ENCODE results near the gene DHDH. TPM values are rescaled to one million over a fixed set of nuclear protein-coding genes. Genes with fewer than 3 reads are reported as not detected.
A peak's percentile ranks its signal among the peaks of the same experiment; 100 is the strongest.

Gene DHDH
- total RNA-seq, 1 donor from 2014 or later: not detected

GRCh38 chr19:48969276-48970138, 36.0 kb downstream of the DHDH start:
- intact Hi-C loops (cut with DNase I): loop anchor here (2.0 kb wide), 2 partner anchors 15 to 175 kb away; partner anchors contain the start of gene BAX

GRCh38 chr19:48970139-48970766, 36.8 kb downstream of the DHDH start:
- DNase-seq (ENCODE audit: low spot score in 2 of 2): no peak
- TF ChIP-seq, protein P1, sequence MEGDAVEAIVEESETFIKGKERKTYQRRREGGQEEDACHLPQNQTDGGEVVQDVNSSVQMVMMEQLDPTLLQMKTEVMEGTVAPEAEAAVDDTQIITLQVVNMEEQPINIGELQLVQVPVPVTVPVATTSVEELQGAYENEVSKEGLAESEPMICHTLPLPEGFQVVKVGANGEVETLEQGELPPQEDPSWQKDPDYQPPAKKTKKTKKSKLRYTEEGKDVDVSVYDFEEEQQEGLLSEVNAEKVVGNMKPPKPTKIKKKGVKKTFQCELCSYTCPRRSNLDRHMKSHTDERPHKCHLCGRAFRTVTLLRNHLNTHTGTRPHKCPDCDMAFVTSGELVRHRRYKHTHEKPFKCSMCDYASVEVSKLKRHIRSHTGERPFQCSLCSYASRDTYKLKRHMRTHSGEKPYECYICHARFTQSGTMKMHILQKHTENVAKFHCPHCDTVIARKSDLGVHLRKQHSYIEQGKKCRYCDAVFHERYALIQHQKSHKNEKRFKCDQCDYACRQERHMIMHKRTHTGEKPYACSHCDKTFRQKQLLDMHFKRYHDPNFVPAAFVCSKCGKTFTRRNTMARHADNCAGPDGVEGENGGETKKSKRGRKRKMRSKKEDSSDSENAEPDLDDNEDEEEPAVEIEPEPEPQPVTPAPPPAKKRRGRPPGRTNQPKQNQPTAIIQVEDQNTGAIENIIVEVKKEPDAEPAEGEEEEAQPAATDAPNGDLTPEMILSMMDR (IDR thresholded peaks at IDR 0.05): no peak
- no peaks in the 10 kb centered on the region for H3K9me3 ChIP-seq
- peak overlapping the region in 1 of 2 donors; percentile 96 for H3K27ac ChIP-seq
- no peak overlapping the region for H3K4me3 ChIP-seq
- H3K27me3 ChIP-seq: no peaks in the 10 kb centered on the region
- intact Hi-C loops (cut with DNase I): no loop called here
- peaks cover 53 to 70% of the 10 kb centered on the region in 2 donors for H3K36me3 ChIP-seq
- H3K4me1 ChIP-seq: peaks cover 9 to 18% of the 10 kb centered on the region in 2 donors

More at GRCh38 chr19:48969276-48970138, 36.0 kb downstream of the DHDH start:
- no peak for DNase-seq (ENCODE audit: low spot score in 2 of 2)
- no peaks in the 10 kb centered on the region for H3K27me3 ChIP-seq
- H3K4me3 ChIP-seq: no peak overlapping the region
- H3K9me3 ChIP-seq: no peaks in the 10 kb centered on the region
- TF ChIP-seq, protein P1 (IDR thresholded peaks at IDR 0.05): no peak
- H3K4me1 ChIP-seq: peaks cover 9 to 21% of the 10 kb centered on the region in 2 donors
- H3K36me3 ChIP-seq: peaks cover 52 to 65% of the 10 kb centered on the region in 2 donors
- H3K27ac ChIP-seq: peak overlapping the region; percentile 45 to 96

DNA sequence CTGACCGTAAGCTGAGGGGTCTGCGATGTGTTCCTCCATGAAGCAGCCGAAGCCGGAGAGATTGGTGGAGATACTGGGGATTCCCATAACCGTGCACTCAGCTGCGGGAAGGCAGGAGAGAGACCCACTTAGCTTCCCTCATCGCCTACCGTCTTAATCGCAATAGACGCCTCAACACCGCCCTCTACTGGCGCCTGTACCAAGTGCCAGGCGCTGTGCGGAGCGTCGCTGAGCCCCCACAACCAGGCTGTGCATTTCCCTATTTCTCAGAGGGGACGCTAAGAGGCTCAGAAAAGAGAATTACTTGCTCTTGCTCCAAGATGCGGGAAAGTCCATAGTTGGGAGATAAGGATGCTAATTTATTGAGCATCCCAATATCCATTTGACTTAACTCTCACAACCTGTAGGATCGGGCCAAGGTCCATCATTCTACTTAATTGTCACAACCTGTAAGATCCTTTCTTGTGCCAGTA, 37.5 kb downstream of the DHDH start:
- H3K4me3 ChIP-seq: no peak overlapping the region
- no peaks in the 10 kb centered on the region for H3K27me3 ChIP-seq
- peak in 1 of 2 donors; percentile 86 for DNase-seq (ENCODE audit: low spot score in 2 of 2)
- H3K4me1 ChIP-seq: peaks cover 9 to 18% of the 10 kb centered on the region in 2 donors
- peaks cover 52 to 73% of the 10 kb centered on the region in 2 donors for H3K36me3 ChIP-seq
- TF ChIP-seq, protein P1 (IDR thresholded peaks at IDR 0.05): peak; percentile 91 to 93 (median 91)
- intact Hi-C loops (cut with DNase I): no loop called here
- H3K9me3 ChIP-seq: no peaks in the 10 kb centered on the region
- H3K27ac ChIP-seq: peak overlapping the region in 1 of 2 donors; percentile 53

DNA sequence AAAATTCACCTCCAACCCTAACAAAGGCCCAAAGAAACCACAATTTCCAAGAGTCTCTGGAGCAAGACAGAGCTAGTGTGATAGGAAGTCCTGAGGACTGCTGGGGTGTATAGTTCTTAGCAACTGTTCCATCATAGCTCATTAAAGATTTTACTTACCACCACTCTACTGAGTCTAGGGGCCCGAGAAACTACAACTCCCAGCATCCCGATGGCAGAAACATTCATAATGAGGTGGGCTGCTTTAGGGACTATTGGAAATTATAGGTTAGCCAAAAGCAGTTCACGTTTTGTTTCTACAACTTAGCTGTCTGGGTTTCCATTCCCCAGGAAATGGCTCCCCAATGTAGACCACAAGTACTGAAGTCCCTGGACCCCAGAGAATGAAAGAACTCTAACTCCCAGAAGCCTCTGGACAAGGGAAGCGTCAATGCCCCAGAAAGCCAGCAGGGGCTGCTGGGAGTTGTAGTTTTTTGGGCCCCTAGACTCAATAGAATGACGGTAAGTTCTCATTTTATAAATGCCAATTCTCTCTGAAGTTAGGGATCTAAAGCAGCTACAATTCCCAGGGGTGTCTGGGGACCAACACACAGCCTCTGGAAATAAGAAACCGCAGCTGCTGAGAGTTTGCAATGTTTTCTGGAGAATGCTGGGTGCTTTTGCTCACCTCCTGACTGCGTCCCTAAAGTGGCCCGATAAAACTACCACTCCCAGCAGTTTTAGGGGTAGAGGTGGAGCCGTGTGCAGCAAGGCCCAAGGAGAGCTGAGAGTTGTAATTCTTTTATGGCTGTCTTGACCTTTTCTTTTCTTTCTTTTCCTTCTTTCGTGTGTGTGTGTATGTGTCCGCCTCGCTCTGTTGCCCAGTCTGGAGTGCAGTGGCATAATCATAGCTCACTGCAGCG, 42.7 kb downstream of the DHDH start:
- TF ChIP-seq, protein P1 (IDR thresholded peaks at IDR 0.05): no peak
- Histone ChIP-seq H3K9me3 (no peaks in the 10 kb centered on the region), H3K4me1 (peaks cover 0 to 15% of the 10 kb centered on the region in 2 donors), H3K27ac (peak overlapping the region; percentile 14 to 93), H3K4me3 (no peak overlapping the region), H3K27me3 (no peaks in the 10 kb centered on the region), H3K36me3 (peaks cover 31 to 53% of the 10 kb centered on the region in 2 donors)
- intact Hi-C loops (cut with DNase I): loop anchor here (5.0 kb wide), 1 partner anchor 339 kb away; the partner anchor contains the start of gene DBP
- DNase-seq (ENCODE audit: low spot score in 2 of 2): no peak

DNA sequence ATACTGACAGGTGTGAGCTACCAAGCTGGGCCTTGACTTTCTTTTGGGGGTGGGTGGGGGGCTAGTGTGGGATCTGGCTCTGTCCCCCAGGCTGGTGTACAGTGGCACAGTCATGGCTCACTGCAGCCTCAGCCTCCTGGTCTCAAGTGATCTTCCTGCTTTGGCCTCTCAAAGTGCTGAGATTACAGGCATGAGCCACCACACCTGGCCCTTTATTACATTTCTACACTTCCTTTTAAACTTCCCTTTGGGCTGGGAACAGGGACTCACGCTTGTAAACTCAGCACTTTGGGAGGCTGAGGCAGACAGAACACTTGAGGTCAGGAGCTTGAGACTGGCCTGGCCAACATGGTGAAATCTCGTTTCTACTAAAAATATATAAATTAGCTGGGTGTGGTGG, 43.6 kb downstream of the DHDH start:
- Histone ChIP-seq H3K4me1 (peaks cover 0 to 15% of the 10 kb centered on the region in 2 donors), H3K4me3 (no peak overlapping the region), H3K9me3 (no peaks in the 10 kb centered on the region), H3K27me3 (no peaks in the 10 kb centered on the region), H3K27ac (peak overlapping the region; percentile 86 to 93), H3K36me3 (peaks cover 37 to 54% of the 10 kb centered on the region in 2 donors)
- DNase-seq (ENCODE audit: low spot score in 2 of 2): no peak
- intact Hi-C loops (cut with DNase I): loop anchor here (5.0 kb wide), 1 partner anchor 340 kb away; the partner anchor contains the start of gene DBP
- TF ChIP-seq, protein P1 (IDR thresholded peaks at IDR 0.05): no peak

All from ascending aorta (tissue), 2 donors.